Loucy (cell line): ENCODE data around the gene GRIP1.

Experiments
- EZH2phosphoT487 ChIP-seq: fragments of 200-600 bp; IDR thresholded peaks from 2 replicates; pipeline ENCODE4 v1.6.1; 2018; ENCODE audit warnings: antibody characterized with exemption, mild to moderate bottlenecking, moderate library complexity, borderline replicate concordance
- TF ChIP-seq, protein P1 (sequence below): fragments of 200-600 bp; sonication (generic); conservative IDR thresholded peaks from 2 replicates; pipeline ENCODE4 v1.5.1; 2014; ENCODE audit warnings: mild to moderate bottlenecking, antibody characterized with exemption, low read length

DNA sequence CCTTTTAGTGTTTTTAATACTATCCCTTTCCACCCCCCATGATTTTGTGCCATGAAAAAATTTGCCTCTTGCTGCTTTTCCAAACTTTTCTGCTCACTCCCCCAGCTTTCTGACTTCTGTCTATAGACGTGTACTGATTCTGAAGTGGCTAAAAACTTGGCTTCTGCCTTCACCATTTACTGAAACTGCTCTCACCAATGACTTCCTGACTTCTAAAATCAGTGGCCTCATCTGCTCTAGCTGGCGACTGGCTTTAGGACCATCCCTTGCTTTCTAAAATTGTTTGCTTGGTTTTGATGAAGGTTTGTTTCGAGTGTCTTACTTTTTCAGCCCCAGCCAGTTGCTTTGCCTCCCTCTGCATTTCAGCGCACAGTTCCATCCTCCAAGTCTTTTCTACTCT lies 231.2 kb downstream of the GRIP1 start:
- TF ChIP-seq, protein P1, sequence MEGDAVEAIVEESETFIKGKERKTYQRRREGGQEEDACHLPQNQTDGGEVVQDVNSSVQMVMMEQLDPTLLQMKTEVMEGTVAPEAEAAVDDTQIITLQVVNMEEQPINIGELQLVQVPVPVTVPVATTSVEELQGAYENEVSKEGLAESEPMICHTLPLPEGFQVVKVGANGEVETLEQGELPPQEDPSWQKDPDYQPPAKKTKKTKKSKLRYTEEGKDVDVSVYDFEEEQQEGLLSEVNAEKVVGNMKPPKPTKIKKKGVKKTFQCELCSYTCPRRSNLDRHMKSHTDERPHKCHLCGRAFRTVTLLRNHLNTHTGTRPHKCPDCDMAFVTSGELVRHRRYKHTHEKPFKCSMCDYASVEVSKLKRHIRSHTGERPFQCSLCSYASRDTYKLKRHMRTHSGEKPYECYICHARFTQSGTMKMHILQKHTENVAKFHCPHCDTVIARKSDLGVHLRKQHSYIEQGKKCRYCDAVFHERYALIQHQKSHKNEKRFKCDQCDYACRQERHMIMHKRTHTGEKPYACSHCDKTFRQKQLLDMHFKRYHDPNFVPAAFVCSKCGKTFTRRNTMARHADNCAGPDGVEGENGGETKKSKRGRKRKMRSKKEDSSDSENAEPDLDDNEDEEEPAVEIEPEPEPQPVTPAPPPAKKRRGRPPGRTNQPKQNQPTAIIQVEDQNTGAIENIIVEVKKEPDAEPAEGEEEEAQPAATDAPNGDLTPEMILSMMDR = no peak
- no peak for TF ChIP-seq EZH2phosphoT487
